ENCODE results near the gene SMAD9.
A peak's percentile ranks its signal among the peaks of the same experiment; 100 is the strongest.

Gene SMAD9

DNA sequence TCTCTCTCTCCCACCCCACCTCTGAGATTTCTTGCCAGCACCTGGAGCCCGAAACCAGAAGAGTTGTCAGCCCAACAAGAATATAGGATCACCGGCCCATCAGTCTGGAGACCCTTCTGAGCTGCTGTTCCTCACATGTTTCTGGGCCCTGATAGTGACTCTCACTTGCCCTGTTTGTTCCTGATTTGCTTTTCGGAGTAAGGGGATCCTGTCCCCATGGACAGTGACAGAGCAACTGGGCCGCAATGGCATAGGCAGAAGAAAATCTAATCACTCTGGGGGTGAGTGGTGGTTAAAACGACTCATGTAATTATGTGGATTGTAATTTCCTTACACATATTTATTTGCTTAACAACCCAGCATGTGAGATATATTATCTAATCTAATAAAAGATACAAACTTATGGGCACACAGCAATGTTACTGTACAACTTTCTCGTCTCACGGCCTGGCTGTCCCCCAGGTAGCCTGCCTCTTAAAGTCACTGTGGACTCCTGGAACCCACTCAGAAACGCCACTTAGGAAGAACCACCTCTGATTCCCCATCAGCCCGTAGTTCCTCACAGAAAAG lies 663 bp upstream of the SMAD9 start:
- TF ChIP-seq L3MBTL2 (conservative IDR thresholded peaks at IDR 0.05): no peak
- TF ChIP-seq LEF1 (IDR thresholded peaks at IDR 0.05; ENCODE audit: borderline replicate concordance): no peak
- no peak for TF ChIP-seq HDGF (IDR thresholded peaks at IDR 0.05; ENCODE audit: borderline replicate concordance)
- no peak for TF ChIP-seq SP1 (IDR thresholded peaks at IDR 0.05)
- no peak for TF ChIP-seq ZNF384 (IDR thresholded peaks at IDR 0.05)
- TF ChIP-seq NFRKB (IDR thresholded peaks at IDR 0.05): no peak
- ChIA-PET POLR2A (interaction anchor here (0.6 to 1.8 kb wide), 3 partner anchors 34 to 58 kb away, joined by 3 to 5 read pairs (median 3); no protein-coding TSS in a partner anchor), CTCF (no interaction called here)
- no peak for DNase-seq (ENCODE audit: extremely low spot score)

- CTCF ChIA-PET: no interaction called here
- TF ChIP-seq ZNF384 (IDR thresholded peaks at IDR 0.05): no peak
- POLR2A ChIA-PET: interaction anchor here (0.7 to 1.8 kb wide), 7 partner anchors 12 to 81 kb away, joined by 3 to 6 read pairs (median 3); partner anchors contain the start of gene EXOSC8
- peak; percentile 64 for DNase-seq (ENCODE audit: extremely low spot score)
Measured at GRCh38 chr13:36919171-36919832, 736 bp downstream of the SMAD9 start.

DNA sequence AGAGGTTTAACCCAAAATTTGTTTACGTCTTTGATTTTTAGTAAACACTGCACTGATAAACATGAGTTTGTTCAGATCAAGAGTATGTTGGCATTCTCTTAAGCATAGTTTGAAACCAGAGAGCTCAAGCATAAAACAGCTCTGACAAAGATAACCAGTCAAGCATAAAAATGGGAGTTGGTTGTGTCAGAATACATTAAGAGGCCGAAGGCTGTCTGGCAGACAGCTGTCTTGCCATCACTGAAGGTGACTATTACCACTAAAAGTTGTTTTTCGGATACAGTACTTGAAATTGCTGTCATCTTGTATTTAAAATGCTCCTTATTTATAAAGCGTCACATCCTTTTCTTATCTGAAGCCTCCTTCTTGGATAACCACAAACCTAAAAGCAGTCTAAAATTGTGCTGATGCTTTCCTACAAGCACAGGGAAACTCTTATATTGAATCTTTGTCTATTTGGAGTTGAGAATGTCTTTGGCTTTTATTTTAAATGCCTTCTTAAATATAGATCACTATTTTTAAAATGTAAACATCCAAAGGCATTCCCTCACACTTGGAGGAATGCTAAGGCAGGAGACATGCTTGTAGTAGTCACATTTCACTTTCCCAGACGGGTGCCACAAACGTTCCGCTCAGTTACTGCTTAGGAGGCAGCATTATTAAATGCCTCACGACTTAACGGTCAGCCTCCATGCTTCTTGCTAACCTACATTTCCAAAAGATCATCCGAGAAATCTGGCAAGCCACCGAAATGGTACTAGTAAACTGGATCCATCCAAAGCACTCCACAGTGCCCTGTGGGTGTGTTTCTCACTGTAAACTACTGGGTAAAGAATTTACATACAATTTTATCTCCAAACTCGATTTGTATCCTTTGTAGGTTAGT lies 1.5 kb downstream of the SMAD9 start:
- ChIA-PET POLR2A (interaction anchor here (0.7 to 1.8 kb wide), 5 partner anchors 33 to 82 kb away, joined by 3 to 6 read pairs (median 3); partner anchors contain the start of gene EXOSC8), CTCF (no interaction called here)
- no peak for DNase-seq (ENCODE audit: extremely low spot score)
- TF ChIP-seq ARNT (IDR thresholded peaks at IDR 0.05) (no peak), TARDBP (IDR thresholded peaks at IDR 0.05) (no peak), BHLHE40 (IDR thresholded peaks at IDR 0.05; ENCODE audit: borderline replicate concordance) (no peak), ZNF384 (IDR thresholded peaks at IDR 0.05) (no peak), LEF1 (IDR thresholded peaks at IDR 0.05; ENCODE audit: borderline replicate concordance) (no peak), FOXK2 (IDR thresholded peaks at IDR 0.05) (no peak), CTBP1 (IDR thresholded peaks at IDR 0.05; ENCODE audit: borderline replicate concordance) (no peak), FOXM1 (IDR thresholded peaks at IDR 0.05; ENCODE audit: borderline replicate concordance) (no peak), HDGF (IDR thresholded peaks at IDR 0.05; ENCODE audit: borderline replicate concordance) (no peak), L3MBTL2 (conservative IDR thresholded peaks at IDR 0.05) (no peak), SP1 (IDR thresholded peaks at IDR 0.05) (no peak), FOXA1 (IDR thresholded peaks at IDR 0.05) (no peak), NFRKB (IDR thresholded peaks at IDR 0.05) (no peak), ELF4 (IDR thresholded peaks at IDR 0.05) (no peak), SUZ12 (IDR thresholded peaks at IDR 0.05) (no peak)
- TF ChIP-seq, protein P1, sequence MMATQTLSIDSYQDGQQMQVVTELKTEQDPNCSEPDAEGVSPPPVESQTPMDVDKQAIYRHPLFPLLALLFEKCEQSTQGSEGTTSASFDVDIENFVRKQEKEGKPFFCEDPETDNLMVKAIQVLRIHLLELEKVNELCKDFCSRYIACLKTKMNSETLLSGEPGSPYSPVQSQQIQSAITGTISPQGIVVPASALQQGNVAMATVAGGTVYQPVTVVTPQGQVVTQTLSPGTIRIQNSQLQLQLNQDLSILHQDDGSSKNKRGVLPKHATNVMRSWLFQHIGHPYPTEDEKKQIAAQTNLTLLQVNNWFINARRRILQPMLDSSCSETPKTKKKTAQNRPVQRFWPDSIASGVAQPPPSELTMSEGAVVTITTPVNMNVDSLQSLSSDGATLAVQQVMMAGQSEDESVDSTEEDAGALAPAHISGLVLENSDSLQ (IDR thresholded peaks at IDR 0.05): no peak

- CTCF ChIA-PET: no interaction called here
- POLR2A ChIA-PET: no interaction called here
- TF ChIP-seq FOXM1 (IDR thresholded peaks at IDR 0.05; ENCODE audit: borderline replicate concordance): no peak
- TF ChIP-seq LEF1 (IDR thresholded peaks at IDR 0.05; ENCODE audit: borderline replicate concordance): no peak
- TF ChIP-seq TARDBP (IDR thresholded peaks at IDR 0.05): no peak
- no peak for TF ChIP-seq ZNF384 (IDR thresholded peaks at IDR 0.05)
- no peak for TF ChIP-seq FOXA1 (IDR thresholded peaks at IDR 0.05)
- no peak for TF ChIP-seq BHLHE40 (IDR thresholded peaks at IDR 0.05; ENCODE audit: borderline replicate concordance)
- no peak for TF ChIP-seq L3MBTL2 (conservative IDR thresholded peaks at IDR 0.05)
- TF ChIP-seq SP1 (IDR thresholded peaks at IDR 0.05): no peak
- TF ChIP-seq SUZ12 (IDR thresholded peaks at IDR 0.05): no peak
- TF ChIP-seq FOXK2 (IDR thresholded peaks at IDR 0.05): no peak
- no peak for TF ChIP-seq NFRKB (IDR thresholded peaks at IDR 0.05)
- TF ChIP-seq HDGF (IDR thresholded peaks at IDR 0.05; ENCODE audit: borderline replicate concordance): no peak
- TF ChIP-seq ARNT (IDR thresholded peaks at IDR 0.05): no peak
- no peak for TF ChIP-seq CTBP1 (IDR thresholded peaks at IDR 0.05; ENCODE audit: borderline replicate concordance)
- no peak for TF ChIP-seq ELF4 (IDR thresholded peaks at IDR 0.05)
- no peak for DNase-seq (ENCODE audit: extremely low spot score)
Measured at GRCh38 chr13:36917311-36917710, 2.7 kb downstream of the SMAD9 start.

DNA sequence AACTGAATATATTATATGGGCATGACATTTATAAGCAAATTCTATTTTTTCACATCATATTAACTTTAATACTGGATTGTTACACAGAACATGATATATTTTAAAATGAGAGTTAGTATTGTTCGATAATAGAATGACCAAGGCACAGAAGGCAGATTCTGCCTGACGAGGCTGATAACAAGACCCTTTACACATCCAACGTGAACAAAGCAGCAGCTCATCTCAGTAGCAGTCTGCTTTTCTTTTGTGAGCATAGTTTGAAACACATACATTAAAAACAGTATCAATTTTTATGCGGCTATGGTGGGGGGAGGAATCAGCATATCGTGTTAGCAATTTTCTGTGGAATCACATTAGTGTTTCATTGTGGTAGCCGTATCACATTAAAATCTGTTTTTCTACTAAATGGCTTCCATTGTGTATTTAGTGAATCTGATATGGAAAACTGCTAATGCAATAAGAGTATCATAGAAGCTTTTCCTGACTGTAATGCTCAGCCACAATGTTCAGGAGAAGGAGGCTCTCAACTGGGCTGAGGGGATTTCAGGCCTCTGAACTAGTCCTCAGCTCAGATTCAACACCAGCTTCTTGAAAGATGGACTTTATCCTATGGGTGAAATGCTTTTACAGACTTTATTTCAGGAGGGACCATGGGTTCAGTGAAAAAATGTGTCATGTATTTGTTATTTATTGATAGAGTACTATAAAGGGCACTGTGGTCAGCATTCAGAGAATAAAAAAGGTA lies 4.0 kb downstream of the SMAD9 start:
- CTCF ChIA-PET: interaction anchor here (0.6 kb wide), 1 partner anchor 158 kb away, joined by 3 read pairs; no protein-coding TSS in a partner anchor
- POLR2A ChIA-PET: no interaction called here
- TF ChIP-seq LEF1 (IDR thresholded peaks at IDR 0.05; ENCODE audit: borderline replicate concordance) (no peak), FOXM1 (IDR thresholded peaks at IDR 0.05; ENCODE audit: borderline replicate concordance) (no peak), HDGF (IDR thresholded peaks at IDR 0.05; ENCODE audit: borderline replicate concordance) (no peak), ELF4 (IDR thresholded peaks at IDR 0.05) (no peak), BHLHE40 (IDR thresholded peaks at IDR 0.05; ENCODE audit: borderline replicate concordance) (no peak), SP1 (IDR thresholded peaks at IDR 0.05) (no peak), L3MBTL2 (conservative IDR thresholded peaks at IDR 0.05) (no peak), ARNT (IDR thresholded peaks at IDR 0.05) (no peak), ZNF384 (IDR thresholded peaks at IDR 0.05) (no peak)
- DNase-seq (ENCODE audit: extremely low spot score): no peak

DNA sequence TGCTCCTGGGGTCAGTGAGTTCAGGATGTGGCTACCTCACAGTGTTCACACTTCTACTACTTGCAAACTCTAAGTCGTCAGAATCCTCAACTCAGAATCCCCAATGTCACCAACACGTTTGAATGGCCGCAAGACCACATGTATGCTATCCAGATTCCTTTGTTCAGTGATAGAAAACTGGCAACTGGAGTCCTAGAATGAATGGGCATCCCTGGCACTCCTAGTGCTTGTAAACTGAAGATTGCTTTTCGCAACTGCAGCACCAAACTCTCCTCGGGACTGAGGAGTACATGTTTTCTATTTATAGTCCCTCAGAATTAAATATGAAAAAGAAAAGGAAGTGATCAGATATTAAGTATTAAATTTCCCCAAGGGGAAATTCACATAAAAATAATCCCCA lies 4.9 kb downstream of the SMAD9 start:
- TF ChIP-seq LEF1 (IDR thresholded peaks at IDR 0.05; ENCODE audit: borderline replicate concordance) (no peak), SP1 (IDR thresholded peaks at IDR 0.05) (no peak), SUZ12 (IDR thresholded peaks at IDR 0.05) (no peak), ELF4 (IDR thresholded peaks at IDR 0.05) (no peak), FOXA1 (IDR thresholded peaks at IDR 0.05) (no peak), NFRKB (IDR thresholded peaks at IDR 0.05) (no peak), FOXM1 (IDR thresholded peaks at IDR 0.05; ENCODE audit: borderline replicate concordance) (no peak), ARNT (IDR thresholded peaks at IDR 0.05) (no peak), FOXK2 (IDR thresholded peaks at IDR 0.05) (no peak), TARDBP (IDR thresholded peaks at IDR 0.05) (no peak), ZNF384 (IDR thresholded peaks at IDR 0.05) (no peak), BHLHE40 (IDR thresholded peaks at IDR 0.05; ENCODE audit: borderline replicate concordance) (no peak), HDGF (IDR thresholded peaks at IDR 0.05; ENCODE audit: borderline replicate concordance) (no peak), CTBP1 (IDR thresholded peaks at IDR 0.05; ENCODE audit: borderline replicate concordance) (no peak)
- ChIA-PET POLR2A (no interaction called here), CTCF (interaction anchor here (0.6 to 0.7 kb wide), 2 partner anchors 53 to 159 kb away, joined by 3 read pairs; no protein-coding TSS in a partner anchor)
- DNase-seq (ENCODE audit: extremely low spot score): no peak

Measured in HEK293T (cell line).